ENCODE measurements around the gene TAF4B. TPM values are rescaled to one million over a fixed set of nuclear protein-coding genes. Genes with fewer than 3 reads are reported as not detected.

The TAF4B gene
- total and polyA plus RNA-seq, 10 of the 15 experiments (the other 5 are each of a cell fraction or from before 2014, with no cell fraction given) = 2.3 to 15.0 (median 12.2) TPM

DNA sequence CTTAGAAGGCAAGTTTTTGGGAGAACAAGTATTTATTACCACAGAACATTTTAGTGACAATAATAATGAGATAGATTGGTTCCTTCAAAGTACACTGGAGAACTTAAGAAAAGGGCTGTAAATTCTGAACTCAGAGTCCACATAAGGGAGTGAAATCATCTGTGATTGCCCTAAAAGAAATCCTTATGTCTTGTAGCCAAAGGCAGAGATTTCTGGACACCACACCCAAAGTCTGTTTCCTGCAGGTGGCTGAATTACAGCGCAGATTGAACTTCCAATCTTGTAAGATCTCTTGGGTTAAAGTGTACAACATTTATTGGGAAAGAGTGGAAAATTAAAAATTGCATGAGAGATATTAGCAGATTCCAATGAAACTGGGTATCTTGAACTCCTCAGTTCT lies 143.8 kb downstream of the TAF4B start:
- WGBS (ENCODE audit: insufficient coverage, insufficient replicate concordance, low lambda C conversion rate, missing lambda C conversion rate) = 56% methylated on average over 1 of the region's 1 CpG
- intact Hi-C loops (cut with micrococcal nuclease; ENCODE audit: unreplicated experiment) = no loop called here
- H3K9me3 ChIP-seq (replicated peaks; ENCODE audit: control insufficient read depth, insufficient read depth, low read length) = no peaks in the 10 kb centered on the region
- no peak overlapping the region for H3K4me2 ChIP-seq (ENCODE audit: control insufficient read depth, insufficient read depth)
- BruUV-seq (replicated peaks) = no TSS peak
- TF ChIP-seq IRF3 (IDR thresholded peaks at IDR 0.05) = no peak
- TF ChIP-seq KLF5 (IDR thresholded peaks at IDR 0.05; ENCODE audit: partially characterized antibody) = no peak
- no peak for TF ChIP-seq RFX5 (IDR thresholded peaks at IDR 0.05; ENCODE audit: low read depth, low read length)
- TF ChIP-seq NKRF (conservative IDR thresholded peaks at IDR 0.05) = no peak
- TF ChIP-seq ZNF217 (IDR thresholded peaks at IDR 0.05) = no peak
- no peak for TF ChIP-seq RB1 (IDR thresholded peaks at IDR 0.05; ENCODE audit: borderline replicate concordance)
- TF ChIP-seq SMC3 (IDR thresholded peaks at IDR 0.05; ENCODE audit: borderline replicate concordance, low read length) = no peak
- TF ChIP-seq LARP7 (IDR thresholded peaks at IDR 0.05) = no peak
- no peak for TF ChIP-seq ZNF687 (IDR thresholded peaks at IDR 0.05)
- no peak for TF ChIP-seq EP300 (IDR thresholded peaks at IDR 0.05; ENCODE audit: borderline replicate concordance in 1 of 2, control insufficient read depth in 1 of 2, low read depth in 2 of 2, low read length in 2 of 2)
- no peak for TF ChIP-seq RAD21 (IDR thresholded peaks at IDR 0.05; ENCODE audit: insufficient read depth, low read depth, low read length)
- TF ChIP-seq SMARCA5 (IDR thresholded peaks at IDR 0.05) = no peak
- no peak for TF ChIP-seq PAX5 (IDR thresholded peaks at IDR 0.05; ENCODE audit: borderline replicate concordance, low read depth, low read length)
- TF ChIP-seq ZSCAN29 (IDR thresholded peaks at IDR 0.05) = no peak
- no peak for TF ChIP-seq MEF2B (IDR thresholded peaks at IDR 0.05; ENCODE audit: partially characterized antibody, poor library complexity, severe bottlenecking)
- no peak for TF ChIP-seq CHD1 (IDR thresholded peaks at IDR 0.05; ENCODE audit: low read depth, low read length)
- no peak for TF ChIP-seq JUND (IDR thresholded peaks at IDR 0.05; ENCODE audit: low read depth, low read length)
- no peak overlapping the region for H3K27ac ChIP-seq (ENCODE audit: control insufficient read depth, insufficient read depth)
- H3K79me2 ChIP-seq (ENCODE audit: control insufficient read depth, insufficient read depth, low read length) = no peaks in the 10 kb centered on the region
- H4K20me1 ChIP-seq (ENCODE audit: control insufficient read depth, insufficient read depth) = no peaks in the 10 kb centered on the region
- in situ Hi-C loops (cut with MboI) = no loop called here
- ChIA-PET RAD21 (ENCODE audit: unreplicated experiment) (no interaction called here), CTCF (interaction anchor here (1.3 to 1.9 kb wide), 3 partner anchors 8 to 36 kb away, joined by 5 to 14 read pairs (median 6); no protein-coding TSS in a partner anchor), SMC1A (ENCODE audit: uncharacterized antibody, unreplicated experiment) (no interaction called here), POLR2A (no interaction called here)
- H3K4me1 ChIP-seq (ENCODE audit: control insufficient read depth, insufficient read depth, low read length) = no peaks in the 10 kb centered on the region
- FAIRE-seq (no peak), DNase-seq (ENCODE audit: low read depth, low spot score) (no peak), ATAC-seq (no peak)
- no peak overlapping the region for H3K9ac ChIP-seq (ENCODE audit: control insufficient read depth, insufficient read depth, low read length)
- H2AFZ ChIP-seq (ENCODE audit: control insufficient read depth, low read depth, low read length) = no peak overlapping the region
- H3K4me3 ChIP-seq = no peak overlapping the region
- H3K36me3 ChIP-seq (ENCODE audit: control insufficient read depth in 2 of 2, insufficient read depth in 2 of 2, low read length in 1 of 2) = peaks cover 0 to 5% of the 10 kb centered on the region in 2 experiments; a peak in 1 of 4 replicates
- no peaks in the 10 kb centered on the region for H3K27me3 ChIP-seq (replicated peaks in 1 of 2; ENCODE audit: control insufficient read depth in 2 of 2, insufficient read depth in 2 of 2, low read length in 1 of 2)

Measured in GM12878 (cell line).